Measurements from ENCODE around the gene CLEC18A.

- no peak for TF ChIP-seq CTCF (conservative IDR thresholded peaks at IDR 0.05; ENCODE audit: low read depth in 2 of 2)
- TF ChIP-seq POLR2AphosphoS5 (IDR thresholded peaks at IDR 0.05; ENCODE audit: low read depth): no peak
- no peak for TF ChIP-seq EZH2 (IDR thresholded peaks at IDR 0.05; ENCODE audit: low read depth, unreplicated experiment)
- no peak for TF ChIP-seq CREB1 (CRISPR knock-in tag; IDR thresholded peaks at IDR 0.05; ENCODE audit: low read depth)
- no peak for TF ChIP-seq REST (IDR thresholded peaks at IDR 0.05; ENCODE audit: unreplicated experiment)
- TF ChIP-seq EZH2phosphoT487 (IDR thresholded peaks at IDR 0.05; ENCODE audit: unreplicated experiment): no peak
- TF ChIP-seq ZNF331 (CRISPR knock-in tag; IDR thresholded peaks at IDR 0.05; ENCODE audit: low read depth): no peak
- no peak for TF ChIP-seq JUNB (IDR thresholded peaks at IDR 0.05; ENCODE audit: unreplicated experiment)
Measured at GRCh38 chr16:69932691-69933392, 18.3 kb upstream of the CLEC18A start.
